HG03378 (cell line): Measurements from ENCODE around the gene STAT3.
"Not testable (repeated sequence)": the region's sequence is repeated elsewhere in the genome, so short reads cannot be mapped to it uniquely, and the experiment has no call there.

ENCODE experiments used
- ATAC-seq: cut with Tn5 transposase; IDR thresholded peaks from one replicate; pipeline ENCODE4 v1.9.1; 2021; ENCODE audit warnings: mild to moderate bottlenecking, moderate library complexity; ENCODE audit not compliant: unreplicated experiment

STAT3 gene

DNA sequence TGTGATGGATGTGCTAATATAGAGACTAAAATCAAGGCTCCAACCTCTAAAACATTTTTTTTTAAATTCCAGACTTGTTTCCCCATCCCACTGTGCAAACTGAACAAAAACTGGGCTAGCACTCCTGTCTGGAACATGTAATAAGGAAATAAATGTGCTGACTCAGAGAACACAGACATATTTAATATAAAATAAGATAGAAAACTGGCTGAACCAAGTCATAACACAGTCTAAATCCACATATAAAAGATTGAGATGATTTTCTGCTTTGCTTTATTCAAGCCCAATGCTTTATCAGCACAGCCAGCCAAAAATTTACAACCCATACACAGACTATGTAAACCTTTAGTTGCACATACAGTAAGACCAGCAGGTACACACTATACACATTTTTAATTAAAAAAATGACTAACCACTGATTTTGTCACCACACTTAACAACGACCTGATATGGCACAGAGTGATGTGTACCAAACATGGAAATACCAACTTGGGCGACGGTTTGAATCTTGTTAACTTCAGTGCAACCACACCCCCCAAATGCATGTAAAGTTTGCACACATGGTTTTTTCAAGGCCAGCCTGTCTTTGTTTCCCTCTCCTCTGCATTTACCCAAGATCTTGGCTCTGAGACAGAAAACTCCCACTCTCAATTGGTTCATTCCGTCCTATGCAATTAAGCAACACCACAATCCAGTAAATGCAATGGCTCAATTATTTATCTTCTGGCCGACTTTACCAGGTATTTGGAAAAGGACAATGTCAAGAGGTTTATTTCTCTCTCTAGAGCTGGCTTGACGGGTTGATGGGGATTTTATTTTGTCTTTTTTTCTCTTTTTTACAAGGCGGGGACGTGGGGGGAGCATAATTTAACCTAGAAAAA is 1.2 kb downstream of the STAT3 start:
- ATAC-seq: no peak

DNA sequence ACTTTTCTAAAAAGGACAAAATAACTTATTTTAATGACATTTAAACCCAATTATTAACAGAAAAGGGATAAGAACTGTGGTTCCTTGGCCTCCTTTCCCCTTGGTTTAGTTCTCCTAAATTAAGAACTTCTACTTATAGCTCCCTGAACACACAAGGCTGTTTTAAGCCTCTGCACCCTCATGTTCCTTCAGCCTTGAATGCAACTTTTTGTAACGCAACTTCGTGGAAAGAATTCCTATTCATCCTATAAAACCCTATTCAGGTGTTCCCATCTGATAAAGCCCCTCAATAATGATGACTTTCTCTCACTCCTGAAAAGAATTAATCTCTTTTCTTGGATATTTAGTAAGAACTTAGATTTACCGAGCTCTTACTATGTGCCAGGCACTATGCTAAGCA is 6.3 kb downstream of the STAT3 start:
- no peak for ATAC-seq

- no peak for ATAC-seq
Observed at GRCh38 chr17:42380935-42381334, 7.3 kb downstream of the STAT3 start.

DNA sequence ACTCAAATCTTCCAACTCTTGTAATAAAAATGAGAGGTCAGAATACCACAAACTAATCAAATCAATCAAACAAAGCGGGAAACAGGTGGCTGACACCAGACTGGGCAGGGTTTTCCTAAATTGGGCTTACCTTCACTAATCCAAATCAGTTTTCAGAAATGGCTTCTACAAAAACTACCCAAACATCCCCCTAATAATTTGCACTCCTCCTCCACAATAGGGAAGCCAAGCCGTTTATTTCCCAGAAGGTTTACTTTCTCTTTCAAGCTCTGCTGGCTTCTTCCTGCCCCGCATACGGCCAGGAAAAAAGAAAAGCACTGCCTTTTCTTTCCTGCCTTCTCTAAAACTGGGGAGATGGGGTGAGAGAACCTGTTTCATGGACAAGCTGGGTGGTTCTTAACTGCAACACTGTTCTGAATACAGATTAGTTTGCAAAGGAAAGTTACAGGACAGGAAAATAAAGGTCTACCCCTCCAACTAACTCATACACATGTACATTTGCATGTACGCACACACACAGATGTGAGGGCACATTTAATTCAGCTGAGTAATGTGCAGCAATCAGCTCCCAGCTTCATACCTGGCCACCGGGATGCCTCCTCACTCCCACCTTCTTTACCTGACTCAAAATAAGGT is 9.2 kb downstream of the STAT3 start:
- ATAC-seq: no peak

GRCh38 chr17:42378359-42378958 is 9.8 kb downstream of the STAT3 start:
- no peak for ATAC-seq

GRCh38 chr17:42373896-42374295 is 14.3 kb downstream of the STAT3 start:
- no peak for ATAC-seq

- ATAC-seq: no peak
Observed at GRCh38 chr17:42372142-42372541, 16.1 kb downstream of the STAT3 start.

DNA sequence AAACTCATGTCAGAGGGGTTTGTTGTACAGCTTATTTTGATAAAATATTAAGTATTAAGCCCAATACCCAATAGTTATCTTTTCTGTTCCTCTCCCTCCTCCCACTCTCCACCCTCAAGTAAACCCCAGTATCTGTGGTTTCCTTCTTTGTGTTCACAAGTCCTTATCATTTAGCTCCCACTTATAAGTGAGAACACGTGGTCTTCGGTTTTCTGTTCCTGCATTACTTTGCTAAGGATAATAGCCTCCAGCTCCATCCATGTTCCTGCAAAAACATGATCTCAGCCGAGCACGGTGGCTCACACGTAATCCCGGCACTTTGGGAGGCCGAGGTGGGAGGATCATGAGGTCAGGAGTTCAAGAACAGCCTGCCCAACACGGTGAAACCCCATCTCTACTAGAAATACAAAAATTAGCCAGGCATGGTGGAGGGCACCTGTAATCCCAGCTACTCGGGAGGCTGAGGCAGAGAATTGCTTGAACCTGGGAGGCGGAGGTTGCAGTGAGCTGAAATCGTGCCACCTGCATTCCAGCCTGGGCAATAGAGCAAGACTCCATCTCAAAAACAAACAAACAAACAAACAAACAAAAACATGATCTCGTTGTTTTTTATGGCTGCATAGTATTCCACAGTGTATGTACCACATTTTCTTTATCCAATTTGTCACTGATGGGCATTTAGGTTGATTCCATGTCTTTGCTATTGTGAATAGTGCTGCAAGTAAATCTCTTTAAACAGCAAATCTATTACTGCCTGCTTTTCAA is 19.3 kb downstream of the STAT3 start:
- not testable (repeated sequence) for ATAC-seq

- not testable (repeated sequence) for ATAC-seq
Observed at GRCh38 chr17:42368310-42368709, 19.9 kb downstream of the STAT3 start.

GRCh38 chr17:42366176-42367023 is 21.8 kb downstream of the STAT3 start:
- not testable (repeated sequence) for ATAC-seq

DNA sequence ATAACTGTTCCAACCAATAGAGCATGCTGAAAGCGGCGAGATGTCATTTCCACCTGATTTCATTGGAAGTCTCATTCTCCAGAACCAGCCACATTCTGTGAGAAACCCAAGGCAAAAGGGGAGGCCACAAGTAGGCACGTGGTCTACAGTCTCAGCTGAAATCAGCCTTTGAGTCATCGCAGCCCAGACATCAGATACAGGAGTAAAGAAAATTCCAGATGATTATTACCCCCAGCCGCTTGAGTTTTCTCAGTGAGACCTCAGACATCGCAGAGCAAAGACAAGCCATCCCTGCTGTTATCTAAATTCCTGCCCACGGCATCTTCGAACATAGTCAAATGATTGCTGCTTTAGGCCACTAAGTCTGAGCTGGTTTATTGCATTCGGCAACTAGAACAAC is 23.1 kb downstream of the STAT3 start:
- ATAC-seq: no peak

DNA sequence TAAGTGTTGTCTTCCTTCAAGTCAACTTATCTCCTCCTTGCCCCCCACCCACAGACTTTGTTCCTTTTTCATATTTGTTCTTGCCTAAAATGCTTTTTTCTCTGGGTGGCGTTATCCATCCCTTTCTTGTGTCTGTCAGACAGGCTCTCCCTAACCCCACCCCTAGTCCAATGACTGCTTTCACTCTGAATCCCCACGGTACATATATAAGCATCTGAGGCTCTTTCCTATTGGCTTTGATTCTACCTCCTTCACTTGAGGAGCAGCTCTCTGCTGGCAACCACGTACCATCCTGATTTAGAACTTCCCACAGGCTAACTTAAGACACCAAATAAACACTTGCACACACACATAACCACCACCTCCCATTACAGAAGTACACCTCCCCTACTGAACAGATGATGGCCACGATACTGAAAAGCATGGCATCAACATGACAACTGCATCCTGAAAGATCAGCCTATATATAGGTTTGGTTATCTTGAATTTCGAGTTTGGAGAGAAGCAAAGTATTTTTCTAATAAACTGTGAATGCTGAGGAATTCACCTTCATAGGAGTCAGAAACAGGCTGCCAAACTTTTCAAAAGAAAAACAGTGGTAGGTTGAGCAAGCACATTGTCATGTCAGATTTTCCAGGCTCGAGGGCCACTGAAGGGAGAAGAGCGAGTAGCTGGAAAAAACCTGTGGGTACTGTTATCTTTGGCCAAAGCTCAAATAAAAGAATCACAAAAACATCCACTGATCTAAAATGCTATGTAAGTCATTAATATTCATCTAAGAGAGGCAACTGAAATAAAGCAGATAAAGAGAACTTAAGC is 24.3 kb downstream of the STAT3 start:
- no peak for ATAC-seq

DNA sequence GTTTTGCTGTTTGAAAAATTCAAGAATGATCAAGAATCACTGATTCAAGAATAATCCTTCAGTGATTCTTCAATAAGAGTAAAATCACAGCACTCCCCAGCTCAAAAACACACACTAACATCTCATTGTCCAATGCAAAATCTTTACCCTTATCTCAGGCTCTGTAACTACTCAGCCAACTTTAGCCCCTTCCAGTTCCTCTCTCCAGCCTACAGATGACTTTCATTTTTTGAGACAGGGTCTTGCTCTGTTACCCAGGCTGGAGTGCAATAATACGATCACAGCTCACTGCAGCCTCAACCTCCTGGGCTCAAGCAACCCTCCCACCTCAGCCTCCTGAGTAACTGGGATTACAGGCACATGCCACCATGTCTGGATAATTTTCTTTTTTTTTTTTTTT is 25.0 kb downstream of the STAT3 start:
- ATAC-seq: no peak

DNA sequence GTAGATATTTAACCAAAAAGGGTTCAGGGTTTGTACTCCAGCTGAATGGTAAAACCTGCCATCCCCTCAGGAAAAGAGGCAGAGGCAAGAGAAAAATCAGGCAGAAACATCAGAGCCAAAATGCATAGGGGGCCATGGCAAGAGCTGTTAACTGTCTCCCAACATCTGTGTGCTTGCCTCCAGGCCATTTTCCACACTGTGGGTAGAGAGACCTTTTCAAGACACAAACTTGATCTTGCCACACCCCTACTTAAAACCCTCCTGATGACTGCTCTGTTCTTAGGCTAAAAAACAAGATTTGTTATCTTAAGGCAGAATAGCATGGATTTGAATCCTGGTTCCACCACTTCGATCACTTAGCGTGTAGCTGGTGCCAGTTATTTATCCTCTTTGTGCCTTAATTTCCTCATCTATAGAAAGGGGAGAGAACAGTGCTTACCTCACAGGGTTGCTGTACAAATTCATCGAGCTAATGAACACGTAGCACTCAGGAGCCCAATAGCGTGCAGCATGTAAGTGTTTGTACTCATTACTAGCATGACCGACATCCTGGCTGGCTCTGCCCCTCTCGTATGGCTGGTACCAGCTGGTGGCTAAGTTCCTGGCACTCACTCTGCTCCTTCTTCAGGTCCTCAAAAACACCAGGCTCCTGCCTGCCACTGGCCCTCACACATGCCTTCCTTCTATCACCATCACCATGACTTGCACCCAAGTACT is 25.8 kb downstream of the STAT3 start:
- no peak for ATAC-seq

DNA sequence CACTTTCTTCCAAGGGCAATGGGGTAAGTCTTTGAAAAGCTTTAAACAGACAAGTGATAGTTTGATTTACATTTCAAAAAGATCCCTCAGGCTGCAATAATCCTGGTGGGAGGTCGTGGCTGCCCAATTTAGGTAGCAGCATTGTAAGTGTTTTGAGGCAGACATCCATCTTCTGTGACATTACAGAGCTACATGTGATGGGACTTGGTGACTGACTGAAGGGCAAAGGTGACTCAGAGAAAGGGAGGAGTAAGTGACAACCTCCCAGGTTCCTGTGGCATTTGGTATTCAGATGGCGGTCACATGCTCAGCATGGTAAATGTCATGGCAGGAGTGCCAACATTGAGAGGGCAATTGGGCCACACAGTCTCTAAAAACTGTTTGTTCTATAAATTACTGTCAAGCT is 26.5 kb downstream of the STAT3 start:
- ATAC-seq: no peak

DNA sequence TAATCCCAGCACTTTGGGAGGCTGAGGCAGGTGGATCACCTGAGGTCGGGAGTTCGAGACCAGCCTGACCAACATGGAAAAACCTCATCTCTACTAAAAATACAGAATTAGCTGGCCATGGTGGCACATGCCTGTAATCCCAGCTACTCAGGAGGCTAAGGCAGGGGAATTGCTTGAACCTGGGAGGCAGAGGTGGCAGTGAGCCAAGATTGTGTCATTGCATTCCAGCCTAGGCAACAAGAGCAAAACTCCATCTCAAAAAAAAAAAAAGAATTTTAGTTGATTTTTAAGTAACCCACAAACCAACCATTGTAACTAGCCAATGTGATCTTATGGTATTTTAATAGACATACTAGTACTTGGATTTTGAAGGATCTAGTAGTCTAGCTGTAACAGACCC is 27.9 kb downstream of the STAT3 start:
- ATAC-seq: not testable (repeated sequence)

DNA sequence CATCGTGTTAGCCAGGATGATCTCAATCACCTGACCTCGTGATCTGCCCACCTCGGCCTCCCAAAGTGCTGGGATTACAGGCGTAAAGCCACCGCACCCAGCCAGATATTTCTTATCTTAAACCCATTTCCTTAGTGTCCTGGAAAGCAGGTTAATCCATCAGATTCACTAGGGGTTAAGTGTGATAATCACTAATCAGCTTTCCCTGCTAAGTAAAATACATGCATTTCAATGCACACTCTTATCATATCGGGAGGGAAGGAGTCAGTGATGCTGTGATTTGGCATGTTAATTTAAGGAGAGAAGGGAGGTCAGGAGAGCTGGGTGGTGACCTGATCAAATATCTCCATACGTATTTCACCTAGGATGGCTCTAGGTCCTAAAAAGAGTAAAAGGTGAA is 29.1 kb downstream of the STAT3 start:
- no peak for ATAC-seq

DNA sequence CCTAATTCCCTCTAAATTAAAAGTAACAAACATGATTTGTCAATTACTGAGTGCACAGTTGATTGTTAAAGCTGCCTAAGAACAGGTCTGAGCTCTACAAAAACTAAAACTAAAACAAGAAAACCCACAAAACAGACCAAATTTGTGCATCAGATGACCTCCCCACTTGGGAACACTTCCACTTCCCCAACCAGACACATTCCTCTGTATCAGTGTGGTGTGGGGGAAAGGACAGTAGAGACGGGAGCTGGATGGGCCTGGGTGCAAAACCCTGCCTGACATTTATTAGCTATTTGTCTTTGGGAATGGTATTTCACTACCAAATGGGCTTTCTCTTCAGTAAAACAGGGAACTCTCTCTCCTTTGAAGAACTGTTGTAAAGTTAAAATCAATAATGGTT is 29.8 kb downstream of the STAT3 start:
- no peak for ATAC-seq
